Fibroblast of lung (primary cell): ENCODE results near the gene NDC1. TPM values are rescaled to one million over a fixed set of nuclear protein-coding genes. Genes with fewer than 3 reads are reported as not detected.

Experiments used
- DNase-seq, 2 donors: peaks; one replicate each; pipeline versions ENCODE4 v3.0.0 to v3.0.0-alpha.2; 2010; ENCODE audit warnings: low read depth in 2 of 2
- H2AFZ ChIP-seq: 2 replicates; pipeline ENCODE4 v1.5.1; 2012; ENCODE audit warnings: low read length, control low read depth, inconsistent platforms
- H3K27ac ChIP-seq: 2 replicates; pipeline ENCODE4 v1.5.1; 2011; ENCODE audit warnings: low read length, control low read depth; ENCODE audit not compliant: insufficient read depth
- H3K27me3 ChIP-seq: 2 replicates; pipeline ENCODE4 v1.5.1; 2011; ENCODE audit warnings: mild to moderate bottlenecking, low read length; ENCODE audit not compliant: control insufficient read depth, insufficient read depth
- H3K36me3 ChIP-seq: 2 replicates; pipeline ENCODE4 v1.5.1; 2011; ENCODE audit warnings: low read length; ENCODE audit not compliant: control insufficient read depth, insufficient read depth
- H3K4me1 ChIP-seq: 2 replicates; pipeline ENCODE4 v1.5.1; 2011; ENCODE audit warnings: low read length; ENCODE audit not compliant: control insufficient read depth, insufficient read depth; ENCODE audit errors: extremely low read depth
- H3K4me2 ChIP-seq: 2 replicates; pipeline ENCODE4 v1.5.1; 2011; ENCODE audit warnings: low read length, control low read depth; ENCODE audit not compliant: insufficient read depth; ENCODE audit errors: extremely low read depth
- H3K4me3 ChIP-seq, 4 experiments: fragments of 200-600 bp in 1 of 4; sonication (generic) in 1 of 4; replicated peaks in 1 of 4; 2 replicates each; pipeline ENCODE4 v1.5.1; 2011 to 2016; ENCODE audit warnings: low read length in 4 of 4, low read depth in 3 of 4, mild to moderate bottlenecking in 3 of 4, control low read depth in 2 of 4, inconsistent platforms in 1 of 4, mixed read lengths in 1 of 4; ENCODE audit not compliant: insufficient read depth in 1 of 4; ENCODE audit errors: control extremely low read depth in 1 of 4
- H3K79me2 ChIP-seq: 2 replicates; pipeline ENCODE4 v1.5.1; 2012; ENCODE audit warnings: mild to moderate bottlenecking, low read length, inconsistent platforms; ENCODE audit not compliant: control insufficient read depth, insufficient read depth
- H3K9ac ChIP-seq: 2 replicates; pipeline ENCODE4 v1.5.1; 2011; ENCODE audit warnings: mild to moderate bottlenecking, low read length, control low read depth; ENCODE audit not compliant: insufficient read depth
- H3K9me3 ChIP-seq: 2 replicates; pipeline ENCODE4 v1.5.1; 2012; ENCODE audit warnings: low read depth, low read length; ENCODE audit not compliant: control insufficient read depth, insufficient read depth
- H4K20me1 ChIP-seq: 2 replicates; pipeline ENCODE4 v1.5.1; 2011; ENCODE audit warnings: low read length; ENCODE audit not compliant: control insufficient read depth, insufficient read depth; ENCODE audit errors: extremely low read depth
- CTCF ChIP-seq, 2 donors: IDR thresholded peaks in 1 of 2; conservative IDR thresholded peaks in 1 of 2; 1 replicate in 1 of 2; 2 replicates in 1 of 2; pipeline ENCODE4 v1.5.1; 2011 to 2012; ENCODE audit warnings: low read length in 2 of 2, control low read depth in 1 of 2, inconsistent platforms in 1 of 2, low read depth in 1 of 2, mild to moderate bottlenecking in 1 of 2
- EZH2 ChIP-seq: IDR thresholded peaks from 2 replicates; pipeline ENCODE4 v1.5.1; 2012; ENCODE audit warnings: low read length, control low read depth, mild to moderate bottlenecking; ENCODE audit errors: missing control alignments
- polyA plus RNA-seq, 2 donors: library from polyadenylated mRNA; depleted of rRNA in 1 of 2; stranded (reverse) in 1 of 2; unstranded in 1 of 2; fragments of >200 nt; gene quantifications; 2 replicates each; pipeline ENCODE4 v1.2.1, GENCODE V29; 2011 to 2012; ENCODE audit warnings: missing spikeins in 1 of 2
- total RNA-seq: library from RNA; depleted of rRNA; stranded (reverse); fragments of >200 nt; gene quantifications from 2 replicates; pipeline ENCODE4 v1.2.1, GENCODE V29; 2014

The NDC1 gene
- total and polyA plus RNA-seq, 2 donors (not counting 1 experiment from before 2014, with no cell fraction given) = 11.6 to 14.3 TPM

- Histone ChIP-seq H3K9ac (no peak overlapping the region), H4K20me1 (no peaks in the 10 kb centered on the region), H3K27me3 (no peaks in the 10 kb centered on the region), H3K27ac (no peak overlapping the region), H3K36me3 (no peaks in the 10 kb centered on the region), H2AFZ (no peak overlapping the region), H3K4me1 (no peaks in the 10 kb centered on the region), H3K9me3 (no peaks in the 10 kb centered on the region), H3K79me2 (no peaks in the 10 kb centered on the region), H3K4me2 (no peak overlapping the region), H3K4me3 (no peak overlapping the region)
- DNase-seq = peak in 1 of 2 donors; percentile 58
- no peak for TF ChIP-seq EZH2
- TF ChIP-seq CTCF (conservative IDR thresholded peaks at IDR 0.05 in 1 of 2, IDR thresholded peaks at IDR 0.05 in 1 of 2; ENCODE audit: low read depth in 1 of 2, low read length in 2 of 2) = no peak
Measured at GRCh38 chr1:53755874-53756273, 82.2 kb downstream of the NDC1 start.

GRCh38 chr1:53754484-53755312 is 83.4 kb downstream of the NDC1 start:
- H3K9me3 ChIP-seq = no peaks in the 10 kb centered on the region
- TF ChIP-seq EZH2 (no peak), CTCF (conservative IDR thresholded peaks at IDR 0.05 in 1 of 2, IDR thresholded peaks at IDR 0.05 in 1 of 2; ENCODE audit: low read depth in 1 of 2, low read length in 2 of 2) (peak; percentile 82 to 83)
- no peak overlapping the region for H3K4me2 ChIP-seq
- peak; percentile 57 to 82 for DNase-seq
- H3K9ac ChIP-seq = no peak overlapping the region
- no peak overlapping the region for H2AFZ ChIP-seq
- no peaks in the 10 kb centered on the region for H3K36me3 ChIP-seq
- no peaks in the 10 kb centered on the region for H3K27me3 ChIP-seq
- H3K79me2 ChIP-seq = no peaks in the 10 kb centered on the region
- no peak overlapping the region for H3K4me3 ChIP-seq
- H3K27ac ChIP-seq = no peak overlapping the region
- no peaks in the 10 kb centered on the region for H4K20me1 ChIP-seq
- no peaks in the 10 kb centered on the region for H3K4me1 ChIP-seq

GRCh38 chr1:53752281-53752680 is 85.8 kb downstream of the NDC1 start:
- Histone ChIP-seq H3K27me3 (peaks cover 7% of the 10 kb centered on the region), H3K4me1 (no peaks in the 10 kb centered on the region), H3K79me2 (no peaks in the 10 kb centered on the region), H3K4me2 (no peak overlapping the region), H3K4me3 (no peak overlapping the region), H3K36me3 (no peaks in the 10 kb centered on the region), H4K20me1 (no peaks in the 10 kb centered on the region), H3K27ac (no peak overlapping the region), H3K9ac (no peak overlapping the region), H2AFZ (no peak overlapping the region), H3K9me3 (no peaks in the 10 kb centered on the region)
- DNase-seq = no peak
- TF ChIP-seq EZH2 = no peak
- TF ChIP-seq CTCF (conservative IDR thresholded peaks at IDR 0.05 in 1 of 2, IDR thresholded peaks at IDR 0.05 in 1 of 2; ENCODE audit: low read depth in 1 of 2, low read length in 2 of 2) = no peak
